GM21529 (cell line): ENCODE results near the gene TSHZ1.
"Not testable (repeated sequence)": the region's sequence is repeated elsewhere in the genome, so short reads cannot be mapped to it uniquely, and the experiment has no call there.

Experiments used
- ATAC-seq: cut with Tn5 transposase; IDR thresholded peaks from one replicate; pipeline ENCODE4 v1.9.1; 2021; ENCODE audit not compliant: unreplicated experiment

Gene TSHZ1

GRCh38 chr18:75179819-75180600 is 30.6 kb upstream of the TSHZ1 start:
- no peak for ATAC-seq

- no peak for ATAC-seq
Observed at GRCh38 chr18:75183524-75183923, 27.1 kb upstream of the TSHZ1 start.

- no peak for ATAC-seq
Observed at GRCh38 chr18:75183973-75184493, 26.6 kb upstream of the TSHZ1 start.

- ATAC-seq = no peak
Observed at GRCh38 chr18:75185460-75185859, 25.1 kb upstream of the TSHZ1 start.

- not testable (repeated sequence) for ATAC-seq
Observed at GRCh38 chr18:75187702-75188101, 22.9 kb upstream of the TSHZ1 start.

GRCh38 chr18:75189696-75190095 is 20.9 kb upstream of the TSHZ1 start:
- no peak for ATAC-seq

GRCh38 chr18:75192899-75193298 is 17.7 kb upstream of the TSHZ1 start:
- no peak for ATAC-seq

GRCh38 chr18:75198036-75198435 is 12.6 kb upstream of the TSHZ1 start:
- ATAC-seq = no peak

- no peak for ATAC-seq
Observed at GRCh38 chr18:75199327-75199726, 11.3 kb upstream of the TSHZ1 start.

- ATAC-seq = no peak
Observed at GRCh38 chr18:75200071-75200470, 10.5 kb upstream of the TSHZ1 start.

- no peak for ATAC-seq
Observed at GRCh38 chr18:75200605-75201280, 9.9 kb upstream of the TSHZ1 start.

GRCh38 chr18:75201282-75202270 is 9.0 kb upstream of the TSHZ1 start:
- ATAC-seq = no peak

- no peak for ATAC-seq
Observed at GRCh38 chr18:75202696-75203365, 7.8 kb upstream of the TSHZ1 start.

- no peak for ATAC-seq
Observed at GRCh38 chr18:75203416-75204268, 7.0 kb upstream of the TSHZ1 start.

- ATAC-seq = no peak
Observed at GRCh38 chr18:75204269-75204731, 6.3 kb upstream of the TSHZ1 start.

- ATAC-seq = no peak
Observed at GRCh38 chr18:75204732-75205513, 5.7 kb upstream of the TSHZ1 start.

GRCh38 chr18:75205514-75206132 is 5.0 kb upstream of the TSHZ1 start:
- ATAC-seq = no peak
